Measurements from ENCODE around the gene CLC. TPM values are rescaled to one million over a fixed set of nuclear protein-coding genes. Genes with fewer than 3 reads are reported as not detected.
"Not testable (repeated sequence)": the region's sequence is repeated elsewhere in the genome, so short reads cannot be mapped to it uniquely, and the experiment has no call there.

The CLC gene
- polyA plus RNA-seq, 10 donors = 0.22 to 3.1 (median 2.2) TPM

GRCh38 chr19:39731685-39732084 is 6.1 kb downstream of the CLC start:
- no peak for DNase-seq

GRCh38 chr19:39729594-39729993 is 8.2 kb downstream of the CLC start:
- DNase-seq = no peak

- no peak for DNase-seq
These were observed 9.8 kb downstream of the CLC start for GRCh38 chr19:39728040-39728439.

GRCh38 chr19:39727070-39727800 is 10.6 kb downstream of the CLC start:
- no peak for DNase-seq

- no peak for DNase-seq
These were observed 11.8 kb downstream of the CLC start for GRCh38 chr19:39725995-39726394.

GRCh38 chr19:39720144-39720543 is 17.7 kb downstream of the CLC start:
- not testable (repeated sequence) for DNase-seq

- no peak for DNase-seq
These were observed 27.4 kb downstream of the CLC start for GRCh38 chr19:39710333-39710890.

- DNase-seq = no peak
These were observed 28.6 kb downstream of the CLC start for GRCh38 chr19:39709026-39709872.

GRCh38 chr19:39708594-39708993 is 29.2 kb downstream of the CLC start:
- DNase-seq = no peak

GRCh38 chr19:39705578-39706188 is 32.1 kb downstream of the CLC start:
- no peak for DNase-seq

- no peak for DNase-seq
These were observed 33.4 kb downstream of the CLC start, which contains the start of gene LGALS14 for GRCh38 chr19:39704181-39705044. TSS of gene LGALS14 (plus strand) at chr19:39704481. CDS start at chr19:39704529, 48 bp downstream.

GRCh38 chr19:39701291-39701690 is 36.5 kb downstream of the CLC start:
- no peak for DNase-seq

- no peak for DNase-seq
These were observed 39.3 kb downstream of the CLC start for GRCh38 chr19:39698535-39698934.

GRCh38 chr19:39696387-39696786 is 41.4 kb downstream of the CLC start:
- DNase-seq = no peak

GRCh38 chr19:39695759-39696158 is 42.1 kb downstream of the CLC start:
- no peak for DNase-seq

GRCh38 chr19:39692822-39693221 is 45.0 kb downstream of the CLC start:
- DNase-seq = no peak

GRCh38 chr19:39692166-39692565 is 45.7 kb downstream of the CLC start:
- DNase-seq = no peak

GRCh38 chr19:39688637-39689036 is 49.2 kb downstream of the CLC start:
- DNase-seq = not testable (repeated sequence)

- DNase-seq = no peak
These were observed 51.1 kb downstream of the CLC start for GRCh38 chr19:39686739-39687138.

GRCh38 chr19:39684267-39684666 is 53.6 kb downstream of the CLC start:
- no peak for DNase-seq

GRCh38 chr19:39681416-39681815 is 56.4 kb downstream of the CLC start:
- DNase-seq = no peak
